C4-2B (cell line): ENCODE measurements around the gene IKZF2.

Experiments used
- H3K27ac ChIP-seq: fragments of 450-650 bp; 2 replicates; pipeline ENCODE4 v1.5.1; 2017
- ZFX ChIP-seq: fragments of 450-650 bp; IDR thresholded peaks from 2 replicates; pipeline ENCODE4 v1.6.1; 2017
- TF ChIP-seq, protein P1 (sequence below): fragments of 450-650 bp; conservative IDR thresholded peaks from 2 replicates; pipeline ENCODE4 v1.5.1; 2017; ENCODE audit warnings: mild to moderate bottlenecking

IKZF2 gene

GRCh38 chr2:213019368-213019767 is 132.0 kb downstream of the IKZF2 start:
- H3K27ac ChIP-seq = no peak overlapping the region
- TF ChIP-seq, protein P1, sequence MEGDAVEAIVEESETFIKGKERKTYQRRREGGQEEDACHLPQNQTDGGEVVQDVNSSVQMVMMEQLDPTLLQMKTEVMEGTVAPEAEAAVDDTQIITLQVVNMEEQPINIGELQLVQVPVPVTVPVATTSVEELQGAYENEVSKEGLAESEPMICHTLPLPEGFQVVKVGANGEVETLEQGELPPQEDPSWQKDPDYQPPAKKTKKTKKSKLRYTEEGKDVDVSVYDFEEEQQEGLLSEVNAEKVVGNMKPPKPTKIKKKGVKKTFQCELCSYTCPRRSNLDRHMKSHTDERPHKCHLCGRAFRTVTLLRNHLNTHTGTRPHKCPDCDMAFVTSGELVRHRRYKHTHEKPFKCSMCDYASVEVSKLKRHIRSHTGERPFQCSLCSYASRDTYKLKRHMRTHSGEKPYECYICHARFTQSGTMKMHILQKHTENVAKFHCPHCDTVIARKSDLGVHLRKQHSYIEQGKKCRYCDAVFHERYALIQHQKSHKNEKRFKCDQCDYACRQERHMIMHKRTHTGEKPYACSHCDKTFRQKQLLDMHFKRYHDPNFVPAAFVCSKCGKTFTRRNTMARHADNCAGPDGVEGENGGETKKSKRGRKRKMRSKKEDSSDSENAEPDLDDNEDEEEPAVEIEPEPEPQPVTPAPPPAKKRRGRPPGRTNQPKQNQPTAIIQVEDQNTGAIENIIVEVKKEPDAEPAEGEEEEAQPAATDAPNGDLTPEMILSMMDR = no peak
- TF ChIP-seq ZFX = no peak

DNA sequence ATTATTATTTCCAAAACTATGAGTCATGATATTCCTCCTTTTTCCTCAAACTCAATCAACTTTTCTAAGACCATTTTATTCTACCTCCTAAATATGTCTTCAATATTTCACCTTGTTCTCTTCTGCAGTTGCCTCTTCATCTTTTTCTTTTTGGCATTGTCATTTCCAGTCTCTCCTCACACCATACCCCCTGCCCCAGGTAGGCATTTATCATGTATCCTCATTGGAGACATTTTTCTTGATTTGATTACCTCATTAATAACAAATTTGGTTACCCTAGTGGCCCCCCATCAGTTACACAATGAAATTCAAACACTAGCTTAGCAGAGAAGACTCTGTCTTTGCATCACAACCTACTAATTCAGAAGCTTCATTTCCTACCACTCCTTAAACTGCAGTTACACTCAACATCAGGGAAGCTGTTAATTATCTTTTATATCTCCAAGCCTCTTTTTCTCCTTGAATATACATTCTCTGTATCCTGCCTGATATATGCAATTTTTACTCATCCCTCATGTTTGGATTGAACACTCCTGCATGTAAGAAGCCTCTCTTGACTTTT is 133.0 kb downstream of the IKZF2 start:
- H3K27ac ChIP-seq = no peak overlapping the region
- TF ChIP-seq ZFX = no peak
- TF ChIP-seq, protein P1 = no peak

- TF ChIP-seq ZFX = no peak
- TF ChIP-seq, protein P1 = no peak
- H3K27ac ChIP-seq = no peak overlapping the region
Observed at GRCh38 chr2:213017404-213017803, 134.0 kb downstream of the IKZF2 start.

DNA sequence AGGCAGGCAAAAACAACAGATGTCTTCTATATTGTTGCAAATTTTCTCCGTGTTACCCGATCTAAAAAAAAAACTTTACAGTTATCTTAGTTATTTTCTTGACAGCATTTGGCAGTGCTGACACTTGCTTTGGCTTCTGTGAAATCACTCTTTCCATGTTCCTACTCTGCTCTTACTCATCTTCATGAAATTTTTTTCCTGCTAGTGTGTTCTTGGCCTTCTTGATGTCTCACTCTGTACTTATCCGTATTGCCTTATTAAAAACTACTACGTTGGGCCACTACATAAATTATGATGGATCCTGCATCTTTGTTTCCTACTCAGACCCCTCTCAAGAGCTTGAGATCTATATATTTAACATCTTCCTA is 134.4 kb downstream of the IKZF2 start:
- TF ChIP-seq ZFX = no peak
- TF ChIP-seq, protein P1 = no peak
- no peak overlapping the region for H3K27ac ChIP-seq

GRCh38 chr2:213016166-213016983 is 135.0 kb downstream of the IKZF2 start:
- H3K27ac ChIP-seq = no peak overlapping the region
- TF ChIP-seq, protein P1 = no peak
- no peak for TF ChIP-seq ZFX

DNA sequence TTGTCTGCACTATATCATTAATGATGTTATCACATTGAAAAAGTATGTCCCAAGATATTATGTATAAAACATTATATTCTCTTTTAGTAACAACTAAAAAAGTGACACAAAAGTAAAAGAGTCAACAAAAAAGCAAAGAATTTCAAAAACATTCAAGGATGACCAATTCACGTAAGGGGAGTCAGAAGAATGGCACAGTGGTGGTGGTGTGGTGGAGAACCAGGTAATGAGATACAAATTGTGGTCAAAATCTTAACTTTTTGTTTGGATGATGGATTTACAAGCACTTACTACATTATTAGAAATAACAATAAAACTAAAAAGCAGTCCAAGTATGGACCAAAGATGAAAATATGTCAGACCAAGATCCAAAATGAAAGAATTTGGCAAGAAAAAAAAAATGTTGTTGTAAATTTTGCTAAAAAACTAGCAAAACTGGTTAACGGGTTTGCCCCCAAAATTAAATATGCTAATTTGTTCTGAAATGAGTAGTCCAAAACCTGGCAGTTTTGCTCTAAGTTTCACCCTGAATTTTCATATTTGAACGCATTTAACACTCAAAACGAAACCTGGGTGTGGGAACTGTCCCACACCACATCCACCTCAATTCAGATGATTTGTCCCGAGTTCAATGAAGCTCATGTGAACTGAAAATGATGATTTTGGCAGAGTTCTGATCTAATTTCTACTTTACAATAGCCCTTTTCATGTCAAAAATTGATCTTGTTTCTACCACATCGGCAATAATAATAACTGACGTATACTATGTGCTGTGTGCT is 135.8 kb downstream of the IKZF2 start:
- no peak overlapping the region for H3K27ac ChIP-seq
- TF ChIP-seq ZFX = no peak
- TF ChIP-seq, protein P1 = no peak

DNA sequence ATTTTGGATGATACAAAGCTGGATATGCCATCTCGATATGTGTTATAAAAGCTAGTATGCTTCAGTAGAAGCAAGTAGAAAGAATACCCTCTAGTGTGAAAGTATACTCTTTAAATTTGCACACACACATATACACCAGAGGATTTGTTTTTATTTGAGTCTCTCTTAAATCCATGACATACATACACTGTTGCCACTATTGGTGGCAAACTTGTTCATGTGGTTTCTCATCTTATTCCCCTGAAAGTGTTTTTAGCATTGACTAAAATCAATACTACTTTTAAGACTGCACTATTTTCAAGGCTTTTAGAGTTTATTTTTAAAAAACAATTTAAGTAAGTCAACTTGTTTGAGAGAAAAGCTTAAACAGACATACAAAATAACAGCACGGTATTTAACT is 137.4 kb downstream of the IKZF2 start:
- no peak overlapping the region for H3K27ac ChIP-seq
- no peak for TF ChIP-seq ZFX
- TF ChIP-seq, protein P1 = no peak
